ENCODE results near the gene KRT37.

KRT37 gene

DNA sequence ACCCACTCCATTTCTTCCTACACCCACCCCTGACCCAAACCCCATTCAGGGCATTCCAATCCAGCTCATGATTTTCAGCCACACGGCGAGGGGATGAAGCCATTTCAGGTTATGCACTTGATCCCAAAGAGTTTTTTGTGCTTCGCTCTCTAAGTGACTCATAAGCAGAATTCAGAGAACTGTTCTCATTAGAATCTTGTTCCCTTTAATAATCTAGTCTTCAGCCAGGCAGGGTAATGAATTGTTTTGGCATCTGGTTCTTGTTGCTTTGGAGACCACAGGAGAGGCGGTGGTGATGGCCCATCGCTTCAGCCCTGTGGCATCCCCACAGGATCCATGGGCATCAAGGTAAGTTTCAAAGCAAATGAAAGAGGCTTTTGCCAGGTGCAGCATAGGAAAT lies 22.2 kb downstream of the KRT37 start:
- Histone ChIP-seq H3K4me1 (ENCODE audit: control insufficient read depth in 2 of 2, insufficient read depth in 1 of 2, low read depth in 1 of 2, low read length in 2 of 2) (peaks cover 0 to 2% of the 10 kb centered on the region in 2 donors), H3K9ac (ENCODE audit: low read depth, low read length, poor library complexity) (no peak overlapping the region), H2AFZ (ENCODE audit: low read length) (no peak overlapping the region), H4K91ac (ENCODE audit: low read depth, low read length, poor library complexity) (no peak overlapping the region), H3K27ac (replicated peaks; ENCODE audit: low read length) (no peak overlapping the region), H3K79me1 (ENCODE audit: low read depth, low read length) (no peaks in the 10 kb centered on the region), H2BK12ac (ENCODE audit: low read length) (no peak overlapping the region), H4K8ac (ENCODE audit: low read depth, low read length) (no peak overlapping the region), H3K27me3 (ENCODE audit: control insufficient read depth in 3 of 3, insufficient read depth in 3 of 3, low read depth in 1 of 3, low read length in 3 of 3) (no peaks in the 10 kb centered on the region), H2BK120ac (ENCODE audit: low read depth, low read length) (no peak overlapping the region), H2BK15ac (ENCODE audit: low read length) (no peak overlapping the region), H2BK5ac (ENCODE audit: low read length) (no peak overlapping the region), H3K4me2 (ENCODE audit: insufficient read depth, low read length, poor library complexity, severe bottlenecking) (no peak overlapping the region), H3K36me3 (replicated peaks in 1 of 2; ENCODE audit: control insufficient read depth in 2 of 2, insufficient read depth in 2 of 2, low read length in 2 of 2) (no peaks in the 10 kb centered on the region), H3K9me3 (replicated peaks in 1 of 2; ENCODE audit: control insufficient read depth in 2 of 2, insufficient read depth in 1 of 2, low read depth in 1 of 2, low read length in 2 of 2) (no peaks in the 10 kb centered on the region), H3K14ac (ENCODE audit: low read length) (no peak overlapping the region), H3K4ac (ENCODE audit: low read length) (no peak overlapping the region), H3K4me3 (ENCODE audit: low read length in 2 of 2) (no peak overlapping the region), H2AK5ac (ENCODE audit: low read depth, low read length) (no peak overlapping the region), H3K23ac (ENCODE audit: low read depth, low read length, poor library complexity) (no peak overlapping the region), H3K18ac (ENCODE audit: low read length) (no peak overlapping the region)
- no CpG with 5 or more reads among the region's 5 CpGs for WGBS, 2 donors (ENCODE audit: extremely low coverage in 2 of 2, insufficient read length in 2 of 2, insufficient replicate concordance in 1 of 2)
- no peak for DNase-seq (ENCODE audit: low spot score)

GRCh38 chr17:41396996-41397660 lies 27.3 kb downstream of the KRT37 start, which contains the start of gene KRT31:
Gene KRT31, minus strand, starts transcription at chr17:41397608. Its CDS starts 69 bp downstream, at chr17:41397539.
- Histone ChIP-seq H3K18ac (ENCODE audit: low read length) (no peak within 1 kb of the TSS), H3K14ac (ENCODE audit: low read length) (no peak within 1 kb of the TSS), H3K79me1 (ENCODE audit: low read depth, low read length) (no peaks in the 10 kb centered on the region), H3K36me3 (replicated peaks in 1 of 2; ENCODE audit: control insufficient read depth in 2 of 2, insufficient read depth in 2 of 2, low read length in 2 of 2) (no peaks in the 10 kb centered on the region), H2BK12ac (ENCODE audit: low read length) (no peak within 1 kb of the TSS), H3K4me1 (ENCODE audit: control insufficient read depth in 2 of 2, insufficient read depth in 1 of 2, low read depth in 1 of 2, low read length in 2 of 2) (no peaks in the 10 kb centered on the region), H3K27ac (replicated peaks; ENCODE audit: low read length) (no peak within 1 kb of the TSS), H2BK15ac (ENCODE audit: low read length) (no peak within 1 kb of the TSS), H3K4ac (ENCODE audit: low read length) (no peak within 1 kb of the TSS), H3K23ac (ENCODE audit: low read depth, low read length, poor library complexity) (no peak within 1 kb of the TSS), H4K8ac (ENCODE audit: low read depth, low read length) (no peak within 1 kb of the TSS), H3K4me3 (ENCODE audit: low read length in 2 of 2) (no peak within 1 kb of the TSS), H2BK5ac (ENCODE audit: low read length) (no peak within 1 kb of the TSS), H3K4me2 (ENCODE audit: insufficient read depth, low read length, poor library complexity, severe bottlenecking) (no peak within 1 kb of the TSS), H3K9ac (ENCODE audit: low read depth, low read length, poor library complexity) (no peak within 1 kb of the TSS), H3K27me3 (ENCODE audit: control insufficient read depth in 3 of 3, insufficient read depth in 3 of 3, low read depth in 1 of 3, low read length in 3 of 3) (peaks cover 0 to 4% (median 0%) of the 10 kb centered on the region in 3 experiments), H3K9me3 (replicated peaks in 1 of 2; ENCODE audit: control insufficient read depth in 2 of 2, insufficient read depth in 1 of 2, low read depth in 1 of 2, low read length in 2 of 2) (no peaks in the 10 kb centered on the region), H2AK5ac (ENCODE audit: low read depth, low read length) (no peak within 1 kb of the TSS), H2AFZ (ENCODE audit: low read length) (no peak within 1 kb of the TSS), H2BK120ac (ENCODE audit: low read depth, low read length) (no peak within 1 kb of the TSS), H4K91ac (ENCODE audit: low read depth, low read length, poor library complexity) (no peak within 1 kb of the TSS)
- no peak for DNase-seq (ENCODE audit: low spot score)
- no CpG with 5 or more reads among the region's 16 CpGs for whole genome bisulfite sequencing, 2 donors (ENCODE audit: extremely low coverage in 2 of 2, insufficient read length in 2 of 2, insufficient replicate concordance in 1 of 2)

- Histone ChIP-seq H2BK5ac (ENCODE audit: low read length) (no peak overlapping the region), H3K9ac (ENCODE audit: low read depth, low read length, poor library complexity) (no peak overlapping the region), H3K79me1 (ENCODE audit: low read depth, low read length) (no peaks in the 10 kb centered on the region), H3K27me3 (ENCODE audit: control insufficient read depth in 3 of 3, insufficient read depth in 3 of 3, low read depth in 1 of 3, low read length in 3 of 3) (peaks cover 0 to 4% (median 0%) of the 10 kb centered on the region in 3 experiments), H2BK12ac (ENCODE audit: low read length) (no peak overlapping the region), H3K23ac (ENCODE audit: low read depth, low read length, poor library complexity) (no peak overlapping the region), H3K27ac (replicated peaks; ENCODE audit: low read length) (no peak overlapping the region), H2AFZ (ENCODE audit: low read length) (no peak overlapping the region), H3K9me3 (replicated peaks in 1 of 2; ENCODE audit: control insufficient read depth in 2 of 2, insufficient read depth in 1 of 2, low read depth in 1 of 2, low read length in 2 of 2) (no peaks in the 10 kb centered on the region), H3K4me2 (ENCODE audit: insufficient read depth, low read length, poor library complexity, severe bottlenecking) (no peak overlapping the region), H2AK5ac (ENCODE audit: low read depth, low read length) (no peak overlapping the region), H2BK15ac (ENCODE audit: low read length) (no peak overlapping the region), H3K4me1 (ENCODE audit: control insufficient read depth in 2 of 2, insufficient read depth in 1 of 2, low read depth in 1 of 2, low read length in 2 of 2) (no peaks in the 10 kb centered on the region), H3K36me3 (replicated peaks in 1 of 2; ENCODE audit: control insufficient read depth in 2 of 2, insufficient read depth in 2 of 2, low read length in 2 of 2) (no peaks in the 10 kb centered on the region), H3K4ac (ENCODE audit: low read length) (no peak overlapping the region), H4K91ac (ENCODE audit: low read depth, low read length, poor library complexity) (no peak overlapping the region), H3K4me3 (ENCODE audit: low read length in 2 of 2) (no peak overlapping the region), H3K14ac (ENCODE audit: low read length) (no peak overlapping the region), H3K18ac (ENCODE audit: low read length) (no peak overlapping the region), H2BK120ac (ENCODE audit: low read depth, low read length) (no peak overlapping the region), H4K8ac (ENCODE audit: low read depth, low read length) (no peak overlapping the region)
- WGBS, 2 donors (ENCODE audit: extremely low coverage in 2 of 2, insufficient read length in 2 of 2, insufficient replicate concordance in 1 of 2): no CpG with 5 or more reads among the region's 7 CpGs
- DNase-seq (ENCODE audit: low spot score): no peak
Measured at GRCh38 chr17:41396340-41396739, 28.0 kb downstream of the KRT37 start.

GRCh38 chr17:41395611-41396010 lies 28.8 kb downstream of the KRT37 start:
- Histone ChIP-seq H3K4ac (ENCODE audit: low read length) (no peak overlapping the region), H2BK120ac (ENCODE audit: low read depth, low read length) (no peak overlapping the region), H3K9ac (ENCODE audit: low read depth, low read length, poor library complexity) (no peak overlapping the region), H2AK5ac (ENCODE audit: low read depth, low read length) (no peak overlapping the region), H2BK5ac (ENCODE audit: low read length) (no peak overlapping the region), H4K91ac (ENCODE audit: low read depth, low read length, poor library complexity) (no peak overlapping the region), H3K18ac (ENCODE audit: low read length) (no peak overlapping the region), H3K4me1 (ENCODE audit: control insufficient read depth in 2 of 2, insufficient read depth in 1 of 2, low read depth in 1 of 2, low read length in 2 of 2) (no peaks in the 10 kb centered on the region), H3K4me2 (ENCODE audit: insufficient read depth, low read length, poor library complexity, severe bottlenecking) (no peak overlapping the region), H3K27ac (replicated peaks; ENCODE audit: low read length) (no peak overlapping the region), H3K4me3 (ENCODE audit: low read length in 2 of 2) (no peak overlapping the region), H3K9me3 (replicated peaks in 1 of 2; ENCODE audit: control insufficient read depth in 2 of 2, insufficient read depth in 1 of 2, low read depth in 1 of 2, low read length in 2 of 2) (no peaks in the 10 kb centered on the region), H4K8ac (ENCODE audit: low read depth, low read length) (no peak overlapping the region), H3K79me1 (ENCODE audit: low read depth, low read length) (no peaks in the 10 kb centered on the region), H2AFZ (ENCODE audit: low read length) (no peak overlapping the region), H3K36me3 (replicated peaks in 1 of 2; ENCODE audit: control insufficient read depth in 2 of 2, insufficient read depth in 2 of 2, low read length in 2 of 2) (no peaks in the 10 kb centered on the region), H3K23ac (ENCODE audit: low read depth, low read length, poor library complexity) (no peak overlapping the region), H3K27me3 (ENCODE audit: control insufficient read depth in 3 of 3, insufficient read depth in 3 of 3, low read depth in 1 of 3, low read length in 3 of 3) (peaks cover 0 to 4% (median 0%) of the 10 kb centered on the region in 3 experiments), H3K14ac (ENCODE audit: low read length) (no peak overlapping the region), H2BK12ac (ENCODE audit: low read length) (no peak overlapping the region), H2BK15ac (ENCODE audit: low read length) (no peak overlapping the region)
- no CpG with 5 or more reads among the region's 1 CpG for WGBS, 2 donors (ENCODE audit: extremely low coverage in 2 of 2, insufficient read length in 2 of 2, insufficient replicate concordance in 1 of 2)
- no peak for DNase-seq (ENCODE audit: low spot score)
